ENCODE measurements around the gene TGM1.
"Not testable (repeated sequence)": the region's sequence is repeated elsewhere in the genome, so short reads cannot be mapped to it uniquely, and the experiment has no call there.

TGM1 gene

GRCh38 chr14:24224618-24225071, 38.3 kb downstream of the TGM1 start:
- Histone ChIP-seq H3K36me3 (ENCODE audit: insufficient read depth, low read length) (no peaks in the 10 kb centered on the region), H3F3A (ENCODE audit: low read depth) (no peaks in the 10 kb centered on the region), H3K4me3 (ENCODE audit: low read length, poor library complexity, severe bottlenecking) (no peak overlapping the region), H3K9me3 (ENCODE audit: insufficient read depth, low read depth, low read length) (no peaks in the 10 kb centered on the region), H2AFZ (ENCODE audit: low read length) (no peak overlapping the region), H3K4me2 (ENCODE audit: low read depth, low read length, poor library complexity, severe bottlenecking) (no peak overlapping the region), H3K4me1 (ENCODE audit: insufficient read depth, low read length, poor library complexity, severe bottlenecking) (no peaks in the 10 kb centered on the region), H3K9ac (ENCODE audit: low read depth, low read length, poor library complexity, severe bottlenecking) (no peak overlapping the region), H3K9me2 (replicated peaks; ENCODE audit: low read depth, low read length) (no peaks in the 10 kb centered on the region), H4K20me1 (ENCODE audit: insufficient read depth, low read length, poor library complexity, severe bottlenecking) (no peaks in the 10 kb centered on the region), H3K27me3 (ENCODE audit: insufficient read depth, low read length, poor library complexity, severe bottlenecking) (no peaks in the 10 kb centered on the region), H3K79me2 (ENCODE audit: insufficient read depth, low read length) (peaks cover 24% of the 10 kb centered on the region)
- no peak for TF ChIP-seq EZH2phosphoT487 (IDR thresholded peaks at IDR 0.05; ENCODE audit: borderline replicate concordance)
- TF ChIP-seq, protein P1, sequence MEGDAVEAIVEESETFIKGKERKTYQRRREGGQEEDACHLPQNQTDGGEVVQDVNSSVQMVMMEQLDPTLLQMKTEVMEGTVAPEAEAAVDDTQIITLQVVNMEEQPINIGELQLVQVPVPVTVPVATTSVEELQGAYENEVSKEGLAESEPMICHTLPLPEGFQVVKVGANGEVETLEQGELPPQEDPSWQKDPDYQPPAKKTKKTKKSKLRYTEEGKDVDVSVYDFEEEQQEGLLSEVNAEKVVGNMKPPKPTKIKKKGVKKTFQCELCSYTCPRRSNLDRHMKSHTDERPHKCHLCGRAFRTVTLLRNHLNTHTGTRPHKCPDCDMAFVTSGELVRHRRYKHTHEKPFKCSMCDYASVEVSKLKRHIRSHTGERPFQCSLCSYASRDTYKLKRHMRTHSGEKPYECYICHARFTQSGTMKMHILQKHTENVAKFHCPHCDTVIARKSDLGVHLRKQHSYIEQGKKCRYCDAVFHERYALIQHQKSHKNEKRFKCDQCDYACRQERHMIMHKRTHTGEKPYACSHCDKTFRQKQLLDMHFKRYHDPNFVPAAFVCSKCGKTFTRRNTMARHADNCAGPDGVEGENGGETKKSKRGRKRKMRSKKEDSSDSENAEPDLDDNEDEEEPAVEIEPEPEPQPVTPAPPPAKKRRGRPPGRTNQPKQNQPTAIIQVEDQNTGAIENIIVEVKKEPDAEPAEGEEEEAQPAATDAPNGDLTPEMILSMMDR (conservative IDR thresholded peaks at IDR 0.05; ENCODE audit: low read length): no peak

DNA sequence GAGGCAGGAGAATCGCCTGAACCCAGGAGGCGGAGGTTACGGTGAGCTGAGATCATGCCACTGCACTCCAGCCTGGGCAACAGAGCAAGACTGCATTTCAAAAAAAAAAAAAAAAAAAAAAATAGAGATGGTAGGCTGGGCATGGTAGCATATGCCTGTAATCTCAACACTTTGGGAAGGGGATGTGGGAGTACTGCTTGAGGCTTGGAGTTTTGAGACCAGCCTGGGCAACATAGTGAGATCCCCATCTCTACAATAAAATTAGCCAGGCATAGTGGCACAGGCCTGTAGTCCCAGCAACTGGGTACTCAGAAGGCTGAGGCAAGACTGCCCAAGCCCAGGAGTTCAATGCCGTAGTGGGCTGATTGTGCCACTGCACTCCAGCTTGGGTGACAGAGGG, 40.0 kb downstream of the TGM1 start:
- not testable (repeated sequence) for H2AFZ ChIP-seq (ENCODE audit: low read length); H3K4me3 ChIP-seq (ENCODE audit: low read length, poor library complexity, severe bottlenecking); H3F3A ChIP-seq (ENCODE audit: low read depth); H3K4me2 ChIP-seq (ENCODE audit: low read depth, low read length, poor library complexity, severe bottlenecking); H3K9me2 ChIP-seq (replicated peaks; ENCODE audit: low read depth, low read length); H3K27me3 ChIP-seq (ENCODE audit: insufficient read depth, low read length, poor library complexity, severe bottlenecking); H3K36me3 ChIP-seq (ENCODE audit: insufficient read depth, low read length); H3K9me3 ChIP-seq (ENCODE audit: insufficient read depth, low read depth, low read length); H3K9ac ChIP-seq (ENCODE audit: low read depth, low read length, poor library complexity, severe bottlenecking); H3K4me1 ChIP-seq (ENCODE audit: insufficient read depth, low read length, poor library complexity, severe bottlenecking); H4K20me1 ChIP-seq (ENCODE audit: insufficient read depth, low read length, poor library complexity, severe bottlenecking)
- peaks cover 19% of the 10 kb centered on the region; the same call in 1 of the 2 replicates for H3K79me2 ChIP-seq (ENCODE audit: insufficient read depth, low read length)

- Histone ChIP-seq H3K9me3 (ENCODE audit: insufficient read depth, low read depth, low read length) (no peaks in the 10 kb centered on the region), H3K79me2 (ENCODE audit: insufficient read depth, low read length) (peaks cover 16% of the 10 kb centered on the region), H4K20me1 (ENCODE audit: insufficient read depth, low read length, poor library complexity, severe bottlenecking) (no peaks in the 10 kb centered on the region), H3F3A (ENCODE audit: low read depth) (no peaks in the 10 kb centered on the region), H2AFZ (ENCODE audit: low read length) (no peak overlapping the region), H3K9me2 (replicated peaks; ENCODE audit: low read depth, low read length) (no peaks in the 10 kb centered on the region), H3K4me3 (ENCODE audit: low read length, poor library complexity, severe bottlenecking) (no peak overlapping the region), H3K4me1 (ENCODE audit: insufficient read depth, low read length, poor library complexity, severe bottlenecking) (peaks cover 6% of the 10 kb centered on the region), H3K36me3 (ENCODE audit: insufficient read depth, low read length) (no peaks in the 10 kb centered on the region), H3K4me2 (ENCODE audit: low read depth, low read length, poor library complexity, severe bottlenecking) (no peak overlapping the region), H3K9ac (ENCODE audit: low read depth, low read length, poor library complexity, severe bottlenecking) (no peak overlapping the region), H3K27me3 (ENCODE audit: insufficient read depth, low read length, poor library complexity, severe bottlenecking) (no peaks in the 10 kb centered on the region)
- TF ChIP-seq EZH2phosphoT487 (IDR thresholded peaks at IDR 0.05; ENCODE audit: borderline replicate concordance): no peak
- TF ChIP-seq, protein P1 (conservative IDR thresholded peaks at IDR 0.05; ENCODE audit: low read length): no peak
Observed at GRCh38 chr14:24219521-24219920, 43.5 kb downstream of the TGM1 start.

- H3K4me1 ChIP-seq (ENCODE audit: insufficient read depth, low read length, poor library complexity, severe bottlenecking): peaks cover 10% of the 10 kb centered on the region
- no peaks in the 10 kb centered on the region for H3K9me2 ChIP-seq (replicated peaks; ENCODE audit: low read depth, low read length)
- H3K36me3 ChIP-seq (ENCODE audit: insufficient read depth, low read length): no peaks in the 10 kb centered on the region
- H2AFZ ChIP-seq (ENCODE audit: low read length): no peak overlapping the region
- H3K9me3 ChIP-seq (ENCODE audit: insufficient read depth, low read depth, low read length): no peaks in the 10 kb centered on the region
- H3K79me2 ChIP-seq (ENCODE audit: insufficient read depth, low read length): peaks cover 16% of the 10 kb centered on the region
- H3K4me2 ChIP-seq (ENCODE audit: low read depth, low read length, poor library complexity, severe bottlenecking): no peak overlapping the region
- no peak overlapping the region for H3K9ac ChIP-seq (ENCODE audit: low read depth, low read length, poor library complexity, severe bottlenecking)
- no peaks in the 10 kb centered on the region for H3K27me3 ChIP-seq (ENCODE audit: insufficient read depth, low read length, poor library complexity, severe bottlenecking)
- TF ChIP-seq, protein P1 (conservative IDR thresholded peaks at IDR 0.05; ENCODE audit: low read length): no peak
- no peak for TF ChIP-seq EZH2phosphoT487 (IDR thresholded peaks at IDR 0.05; ENCODE audit: borderline replicate concordance)
- no peaks in the 10 kb centered on the region for H4K20me1 ChIP-seq (ENCODE audit: insufficient read depth, low read length, poor library complexity, severe bottlenecking)
- H3K4me3 ChIP-seq (ENCODE audit: low read length, poor library complexity, severe bottlenecking): no peak overlapping the region
- peaks cover 3% of the 10 kb centered on the region; the same call in 1 of the 2 replicates for H3F3A ChIP-seq (ENCODE audit: low read depth)
Observed at GRCh38 chr14:24219080-24219479, 43.9 kb downstream of the TGM1 start.

DNA sequence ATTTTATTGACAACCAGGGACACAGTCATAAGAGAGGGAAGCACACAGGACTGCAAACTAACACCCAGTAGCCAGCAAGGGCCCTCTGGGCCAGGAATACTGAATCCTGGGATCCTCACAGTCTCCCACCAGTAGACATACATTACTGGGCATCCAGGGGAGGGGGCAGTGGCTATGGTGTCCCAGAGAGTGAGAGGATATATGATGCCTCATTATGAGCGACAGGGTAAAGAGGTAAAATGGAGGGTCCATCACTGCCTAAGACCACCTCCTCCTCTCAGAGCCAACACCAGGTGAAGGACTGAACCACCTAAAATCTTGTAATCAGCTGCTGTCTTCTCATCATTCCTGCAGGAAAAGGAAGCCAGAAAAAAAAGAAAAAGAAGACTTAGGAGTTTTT, 46.1 kb downstream of the TGM1 start:
- H3K9ac ChIP-seq (ENCODE audit: low read depth, low read length, poor library complexity, severe bottlenecking); H3K9me2 ChIP-seq (replicated peaks; ENCODE audit: low read depth, low read length); H3K9me3 ChIP-seq (ENCODE audit: insufficient read depth, low read depth, low read length); H3F3A ChIP-seq (ENCODE audit: low read depth); H4K20me1 ChIP-seq (ENCODE audit: insufficient read depth, low read length, poor library complexity, severe bottlenecking); H3K27me3 ChIP-seq (ENCODE audit: insufficient read depth, low read length, poor library complexity, severe bottlenecking); H3K4me2 ChIP-seq (ENCODE audit: low read depth, low read length, poor library complexity, severe bottlenecking); H3K36me3 ChIP-seq (ENCODE audit: insufficient read depth, low read length); H3K4me3 ChIP-seq (ENCODE audit: low read length, poor library complexity, severe bottlenecking); H2AFZ ChIP-seq (ENCODE audit: low read length): not testable (repeated sequence)
- peaks cover 22% of the 10 kb centered on the region for H3K4me1 ChIP-seq (ENCODE audit: insufficient read depth, low read length, poor library complexity, severe bottlenecking)
- H3K79me2 ChIP-seq (ENCODE audit: insufficient read depth, low read length): peaks cover 23% of the 10 kb centered on the region

Data from Loucy (cell line).